T1000 (cell line): ENCODE results near the gene WEE1.
"Not testable (repeated sequence)": the region's sequence is repeated elsewhere in the genome, so short reads cannot be mapped to it uniquely, and the experiment has no call there.

Experiments
- DNase-seq: peaks from one replicate; lab custom pipeline; 2025; ENCODE audit warnings: mixed read lengths; lab: John Stamatoyannopoulos, UW

The WEE1 gene

GRCh38 chr11:9573052-9573774, at the start of gene WEE1:
Gene WEE1 (plus strand): TSS chr11:9573670. CDS start chr11:9573934, 264 bp downstream.
- peak; percentile 96 for DNase-seq

- no peak for DNase-seq
Measured at GRCh38 chr11:9524001-9524400, 49.5 kb upstream of the WEE1 start.

- DNase-seq = no peak
Measured at GRCh38 chr11:9525116-9525515, 48.4 kb upstream of the WEE1 start.

- DNase-seq = no peak
Measured at GRCh38 chr11:9527481-9528135, 45.9 kb upstream of the WEE1 start.

- no peak for DNase-seq
Measured at GRCh38 chr11:9528136-9528501, 45.4 kb upstream of the WEE1 start.

- DNase-seq = no peak
Measured at GRCh38 chr11:9528573-9529333, 44.7 kb upstream of the WEE1 start.

- no peak for DNase-seq
Measured at GRCh38 chr11:9529334-9529650, 44.2 kb upstream of the WEE1 start.

- DNase-seq = no peak
Measured at GRCh38 chr11:9530020-9530621, 43.3 kb upstream of the WEE1 start.

GRCh38 chr11:9530901-9531625, 42.4 kb upstream of the WEE1 start:
- DNase-seq = no peak

- no peak for DNase-seq
Measured at GRCh38 chr11:9533058-9533457, 40.4 kb upstream of the WEE1 start.

- no peak for DNase-seq
Measured at GRCh38 chr11:9533736-9534473, 39.6 kb upstream of the WEE1 start.

- no peak for DNase-seq
Measured at GRCh38 chr11:9535189-9535781, 38.2 kb upstream of the WEE1 start.

- no peak for DNase-seq
Measured at GRCh38 chr11:9538548-9538947, 34.9 kb upstream of the WEE1 start.

- not testable (repeated sequence) for DNase-seq
Measured at GRCh38 chr11:9549216-9549615, 24.3 kb upstream of the WEE1 start.

- DNase-seq = no peak
Measured at GRCh38 chr11:9550191-9550628, 23.3 kb upstream of the WEE1 start.

- DNase-seq = no peak
Measured at GRCh38 chr11:9561279-9561982, 12.0 kb upstream of the WEE1 start.

- DNase-seq = no peak
Measured at GRCh38 chr11:9562716-9563115, 10.8 kb upstream of the WEE1 start.

- no peak for DNase-seq
Measured at GRCh38 chr11:9563196-9563730, 10.2 kb upstream of the WEE1 start.

- peak; percentile 82 for DNase-seq
Measured at GRCh38 chr11:9565822-9566560, 7.5 kb upstream of the WEE1 start.
